Bronchial epithelial cell (primary cell): ENCODE measurements around the gene DUSP8. TPM values are rescaled to one million over a fixed set of nuclear protein-coding genes. Genes with fewer than 3 reads are reported as not detected.
A peak's percentile ranks its signal among the peaks of the same experiment; 100 is the strongest.

Experiments used
- DNase-seq: peaks from one replicate; pipeline ENCODE4 v3.0.0-alpha.2; 2010; ENCODE audit warnings: low read depth
- FAIRE-seq: peaks from 2 replicates; lab custom pipeline; 2011; peaks lifted over from hg19 to GRCh38; lab: Jason Lieb, UNC
- H3K27me3 ChIP-seq: 2 replicates; pipeline ENCODE4 v1.5.1; 2011; ENCODE audit warnings: low read length; ENCODE audit not compliant: control insufficient read depth, insufficient read depth
- H3K36me3 ChIP-seq: 2 replicates; pipeline ENCODE4 v1.5.1; 2011; ENCODE audit warnings: low read length; ENCODE audit not compliant: control insufficient read depth, insufficient read depth
- H3K4me3 ChIP-seq: 2 replicates; pipeline ENCODE4 v1.5.1; 2011; ENCODE audit warnings: mild to moderate bottlenecking, low read depth, low read length, control low read depth
- total RNA-seq: library from RNA; depleted of rRNA; stranded (reverse); fragments of >200 nt; gene quantifications from 2 replicates; pipeline ENCODE4 v1.2.1, GENCODE V29; 2014
- TF ChIP-seq, protein P1 (sequence below): IDR thresholded peaks from 2 replicates; pipeline ENCODE4 v1.5.1; 2011; ENCODE audit warnings: mild to moderate bottlenecking, moderate library complexity, low read length, control low read depth, inconsistent platforms; ENCODE audit not compliant: insufficient read depth, severe bottlenecking

DUSP8 gene
- total RNA-seq, 1 donor from 2014 or later = 0.26 TPM

DNA sequence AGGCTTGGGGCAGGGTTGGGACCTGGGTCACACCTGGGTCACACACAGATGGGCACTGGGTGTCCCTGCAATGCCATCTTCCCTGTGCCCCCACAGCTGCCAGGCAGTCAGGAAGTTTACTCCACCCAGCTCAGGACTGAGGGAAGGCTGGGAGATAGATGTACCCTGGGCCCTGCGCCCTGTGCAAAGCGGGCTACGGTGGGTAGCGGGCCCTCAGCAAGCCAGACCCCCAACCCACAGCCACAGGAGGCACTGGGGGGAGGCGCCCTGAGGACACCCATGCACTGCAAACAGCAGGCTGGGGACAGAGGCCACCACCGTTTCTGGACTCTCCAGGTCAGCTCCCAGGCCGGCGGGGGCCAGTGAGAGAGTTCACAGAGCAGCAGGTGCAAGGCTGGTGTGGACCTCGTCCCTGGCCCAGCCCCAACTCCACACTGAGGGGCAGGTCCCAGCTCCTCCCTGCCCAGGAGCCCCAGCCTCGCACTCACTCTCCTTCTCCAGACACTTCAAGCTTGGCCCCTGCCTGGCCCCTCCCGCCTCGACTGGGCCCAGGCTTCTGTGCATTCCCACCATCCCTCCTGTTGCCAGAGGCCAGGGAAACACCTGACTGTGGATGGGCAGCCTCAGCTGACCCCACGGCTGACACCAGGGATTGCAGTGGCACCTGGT lies 4.9 kb downstream of the DUSP8 start:
- Histone ChIP-seq H3K27me3 (peaks cover 4% of the 10 kb centered on the region), H3K4me3 (no peak overlapping the region), H3K36me3 (no peaks in the 10 kb centered on the region)
- no peak for DNase-seq
- FAIRE-seq = no peak
- TF ChIP-seq, protein P1, sequence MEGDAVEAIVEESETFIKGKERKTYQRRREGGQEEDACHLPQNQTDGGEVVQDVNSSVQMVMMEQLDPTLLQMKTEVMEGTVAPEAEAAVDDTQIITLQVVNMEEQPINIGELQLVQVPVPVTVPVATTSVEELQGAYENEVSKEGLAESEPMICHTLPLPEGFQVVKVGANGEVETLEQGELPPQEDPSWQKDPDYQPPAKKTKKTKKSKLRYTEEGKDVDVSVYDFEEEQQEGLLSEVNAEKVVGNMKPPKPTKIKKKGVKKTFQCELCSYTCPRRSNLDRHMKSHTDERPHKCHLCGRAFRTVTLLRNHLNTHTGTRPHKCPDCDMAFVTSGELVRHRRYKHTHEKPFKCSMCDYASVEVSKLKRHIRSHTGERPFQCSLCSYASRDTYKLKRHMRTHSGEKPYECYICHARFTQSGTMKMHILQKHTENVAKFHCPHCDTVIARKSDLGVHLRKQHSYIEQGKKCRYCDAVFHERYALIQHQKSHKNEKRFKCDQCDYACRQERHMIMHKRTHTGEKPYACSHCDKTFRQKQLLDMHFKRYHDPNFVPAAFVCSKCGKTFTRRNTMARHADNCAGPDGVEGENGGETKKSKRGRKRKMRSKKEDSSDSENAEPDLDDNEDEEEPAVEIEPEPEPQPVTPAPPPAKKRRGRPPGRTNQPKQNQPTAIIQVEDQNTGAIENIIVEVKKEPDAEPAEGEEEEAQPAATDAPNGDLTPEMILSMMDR = no peak

DNA sequence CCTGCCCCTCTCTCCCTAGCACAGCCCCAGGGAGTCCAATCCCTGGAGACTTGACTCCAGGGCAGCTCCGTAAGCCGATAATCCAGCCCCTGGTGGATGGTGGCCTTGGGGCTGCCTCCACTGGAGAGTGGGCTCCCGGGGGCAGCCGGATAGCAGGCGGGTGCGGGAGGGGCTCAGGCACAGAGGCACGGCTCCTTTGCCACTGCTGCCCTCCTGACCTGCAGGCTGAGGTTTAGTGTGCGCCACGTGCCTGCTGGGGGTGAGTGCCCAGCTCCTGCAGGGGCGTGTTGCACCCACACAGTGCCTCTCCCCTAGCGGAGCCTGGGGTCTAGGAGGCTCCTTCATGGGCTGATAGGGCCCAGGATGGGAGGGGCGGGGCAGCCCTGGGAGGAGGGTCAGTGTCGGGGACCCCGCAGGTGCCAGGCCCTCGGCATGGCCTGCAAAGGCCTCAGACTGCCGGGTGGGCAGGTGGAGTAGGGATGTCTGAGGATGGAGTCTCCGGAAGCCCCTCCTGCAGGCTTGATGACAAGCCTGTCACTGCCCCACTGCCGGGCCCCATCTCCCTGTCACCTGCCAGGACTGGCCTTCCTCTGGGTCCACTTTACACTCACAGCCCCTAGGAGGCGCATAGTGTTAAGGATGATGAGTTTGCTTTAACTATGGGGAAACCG lies 5.6 kb downstream of the DUSP8 start:
- no peak overlapping the region for H3K4me3 ChIP-seq
- DNase-seq (no peak), FAIRE-seq (no peak)
- H3K27me3 ChIP-seq = peaks cover 4% of the 10 kb centered on the region
- TF ChIP-seq, protein P1 = no peak
- H3K36me3 ChIP-seq = no peaks in the 10 kb centered on the region

DNA sequence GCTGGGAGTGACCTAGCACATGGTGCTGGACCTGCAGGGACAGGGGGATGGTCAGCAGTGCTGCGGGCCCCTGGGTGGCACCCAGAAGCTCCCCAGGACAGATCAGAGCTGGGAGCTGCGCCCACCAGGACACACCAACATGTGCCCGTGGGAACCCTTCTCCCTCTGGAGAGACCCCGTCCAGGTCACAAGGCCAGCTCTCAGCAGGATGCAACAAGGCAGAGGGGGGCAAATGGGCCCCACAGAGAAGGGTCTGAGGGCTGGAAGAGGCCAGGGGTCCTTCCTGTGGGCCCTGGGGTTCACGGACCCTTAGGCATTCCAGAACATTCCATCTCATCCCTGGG lies 6.2 kb downstream of the DUSP8 start:
- FAIRE-seq = no peak
- no peaks in the 10 kb centered on the region for H3K36me3 ChIP-seq
- no peak overlapping the region for H3K4me3 ChIP-seq
- DNase-seq = no peak
- H3K27me3 ChIP-seq = peaks cover 4% of the 10 kb centered on the region
- TF ChIP-seq, protein P1 = no peak

DNA sequence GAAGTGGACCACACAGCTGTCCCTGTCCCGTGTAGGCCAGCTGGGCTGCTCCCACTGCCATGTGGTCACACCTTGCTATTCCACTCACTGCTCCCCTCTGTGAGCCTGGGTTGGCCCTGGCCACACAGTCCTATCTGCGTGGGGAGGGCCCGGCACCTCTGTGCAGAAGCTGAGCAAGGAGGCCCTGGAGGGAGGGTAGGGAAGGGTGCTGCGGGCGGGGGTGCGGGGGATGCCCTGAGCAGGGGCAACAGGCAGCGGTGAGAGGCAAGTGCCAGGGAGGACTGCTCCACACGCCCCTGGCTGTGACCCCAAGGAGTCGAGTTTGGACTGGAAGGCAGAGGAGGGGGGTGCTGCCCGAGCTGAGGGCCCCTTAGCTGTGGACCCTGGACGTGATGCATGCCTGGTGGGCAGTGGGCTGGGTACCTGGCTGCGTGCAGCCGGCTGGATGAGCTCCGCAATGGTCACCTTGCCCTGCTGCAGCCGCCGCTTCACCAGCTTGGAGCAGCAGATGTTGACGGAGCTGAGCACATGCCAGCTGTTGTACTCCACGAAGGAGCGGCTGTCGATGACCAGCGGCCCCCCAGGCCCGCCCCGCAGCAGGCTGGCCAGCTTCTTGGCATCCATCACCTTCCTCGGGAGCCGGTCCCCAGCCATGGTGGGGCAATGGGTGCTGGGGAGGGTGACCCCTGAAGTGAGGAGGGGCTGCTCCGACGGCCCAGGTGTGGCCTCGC lies 6.7 kb downstream of the DUSP8 start:
- DNase-seq = no peak
- FAIRE-seq = no peak
- Histone ChIP-seq H3K36me3 (no peaks in the 10 kb centered on the region), H3K4me3 (no peak overlapping the region), H3K27me3 (peaks cover 2% of the 10 kb centered on the region)
- TF ChIP-seq, protein P1 = no peak

DNA sequence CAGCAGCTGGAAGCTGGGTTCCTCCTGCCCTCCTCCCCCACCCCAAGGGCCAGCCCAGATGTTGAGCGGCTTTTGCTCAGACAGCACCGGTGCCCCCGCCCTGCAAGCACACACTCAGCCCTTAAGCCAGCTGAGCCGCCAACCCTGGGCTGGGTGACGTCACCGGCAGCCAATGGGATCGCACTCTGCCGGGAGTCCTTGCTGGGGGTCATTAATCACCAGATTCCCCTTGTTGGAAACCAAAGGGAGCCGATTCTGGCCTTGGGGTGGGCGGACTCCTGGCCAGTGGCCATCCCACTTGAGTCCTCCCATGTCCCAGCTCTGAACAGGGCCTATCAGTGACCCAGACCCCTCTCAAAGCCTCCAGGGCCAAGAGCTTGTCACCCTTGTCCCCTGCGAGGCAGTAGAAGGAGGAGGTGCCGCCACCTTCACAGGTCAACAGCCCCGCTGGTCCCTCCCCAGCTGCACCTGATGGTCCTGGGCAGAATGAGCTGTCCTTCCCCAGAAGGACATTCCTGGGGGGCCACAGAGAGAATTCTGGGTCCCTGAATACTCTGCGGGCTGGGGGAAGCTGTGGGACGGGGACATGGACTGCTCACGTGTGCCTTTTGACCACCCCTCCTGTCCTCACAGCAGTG lies 7.4 kb downstream of the DUSP8 start:
- no peak overlapping the region for H3K4me3 ChIP-seq
- H3K27me3 ChIP-seq = peaks cover 2% of the 10 kb centered on the region
- DNase-seq (peak; percentile 20), FAIRE-seq (no peak)
- no peaks in the 10 kb centered on the region for H3K36me3 ChIP-seq
- TF ChIP-seq, protein P1 = no peak
